ENCODE results near the gene DDX11. TPM values are rescaled to one million over a fixed set of nuclear protein-coding genes. Genes with fewer than 3 reads are reported as not detected.
"Not testable (repeated sequence)": the region's sequence is repeated elsewhere in the genome, so short reads cannot be mapped to it uniquely, and the experiment has no call there.

Gene DDX11
- polyA plus RNA-seq, 3 donors = 0.61 to 41.2 (median 1.7) TPM

DNA sequence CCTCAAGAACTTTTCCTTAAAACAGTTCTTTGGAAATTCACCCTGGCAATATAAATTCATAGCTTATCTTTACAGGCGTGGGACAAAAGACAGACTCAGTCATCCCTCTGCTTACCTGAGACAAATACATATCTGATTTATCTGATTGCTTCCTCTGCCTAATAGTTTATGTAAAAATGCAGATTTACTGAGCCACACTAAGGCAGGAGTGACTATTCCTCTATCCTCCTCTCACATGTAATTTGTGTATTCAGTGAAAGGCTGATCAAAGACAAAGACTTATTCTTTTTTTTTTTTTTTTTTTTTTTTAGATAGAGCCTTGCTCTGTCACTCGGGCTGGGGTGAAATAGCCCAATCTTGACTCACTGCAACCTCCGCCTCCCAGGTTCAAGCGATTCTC lies 77.1 kb downstream of the DDX11 start:
- intact Hi-C loops (cut with micrococcal nuclease); H3K4me1 ChIP-seq (ENCODE audit: control insufficient read depth in 1 of 2, insufficient read depth in 2 of 2, low read length in 2 of 2); H3K4me1 Mint-ChIP-seq; H3K27me3 ChIP-seq (ENCODE audit: control insufficient read depth in 2 of 2, insufficient read depth in 2 of 2, low read length in 2 of 2); H2AFZ ChIP-seq (ENCODE audit: insufficient read depth, low read depth, low read length, poor library complexity, severe bottlenecking); H3K27ac ChIP-seq (ENCODE audit: low read depth in 1 of 2, low read length in 2 of 2); H3K9me3 ChIP-seq (replicated peaks in 1 of 2; ENCODE audit: control insufficient read depth in 1 of 2, insufficient read depth in 1 of 2, low read length in 2 of 2); H3K4me3 ChIP-seq (replicated peaks in 1 of 3; ENCODE audit: low read depth in 2 of 3, low read length in 3 of 3); DNase-seq; H3K36me3 Mint-ChIP-seq; H3K36me3 ChIP-seq (replicated peaks in 1 of 2; ENCODE audit: control insufficient read depth in 1 of 2, insufficient read depth in 2 of 2, low read length in 2 of 2); H3K4me2 ChIP-seq (replicated peaks; ENCODE audit: extremely low read depth, low read length, poor library complexity, severe bottlenecking); H3K27me3 Mint-ChIP-seq (ENCODE audit: low read depth in 3 of 3); H3K4me3 Mint-ChIP-seq; H3K27ac Mint-ChIP-seq; H3K79me2 ChIP-seq (ENCODE audit: insufficient read depth, low read length); H3K9ac ChIP-seq (ENCODE audit: insufficient read depth, low read length, poor library complexity, severe bottlenecking); H4K20me1 ChIP-seq (ENCODE audit: insufficient read depth, low read length); H3K9me3 Mint-ChIP-seq: not testable (repeated sequence)
- 100% methylated on average over 1 of the region's 4 CpGs for WGBS (ENCODE audit: insufficient coverage)

Small RNA genes lying within 50 kb of the gene (small RNA-seq; reads per million reads assigned to genes)
- not detected for gene RF00072 (ENCODE audit: insufficient read length, low read depth)

Other genes with a start within 250 kb of the DDX11 start
- not detected for gene TSPAN11, start 147.1 kb upstream of the DDX11 start, polyA plus RNA-seq

Measured in CD14-positive monocyte (primary cell).